T-cell (primary cell): ENCODE results near the gene MICALL1. TPM values are rescaled to one million over a fixed set of nuclear protein-coding genes. Genes with fewer than 3 reads are reported as not detected.

Experiments
- ATAC-seq, 4 experiments: fragments of 200-7000 bp in 3 of 4; fragments of 150-1000 bp in 1 of 4; cut with Tn5 transposase; replicated peaks in 1 of 4; 1 replicate in 3 of 4; 2 replicates in 1 of 4; pipeline ENCODE4 v1.10.0; 2021; ENCODE audit warnings: moderate library complexity in 3 of 4, mild to moderate bottlenecking in 2 of 4, moderate number of reproducible peaks in 1 of 4
- CTCF ChIA-PET, 2 donors: fragments of 300-600 bp; sonication (Branson Sonifier 250); formaldehyde crosslinking; loops; one replicate each; lab custom pipeline; 2022; ENCODE audit warnings: antibody characterized with exemption in 2 of 2; lab: Charles Lee
- POLR2A ChIA-PET, 2 donors: fragments of 300-600 bp; sonication (Branson Sonifier 250); formaldehyde crosslinking; loops; one replicate each; lab custom pipeline; 2022; ENCODE audit warnings: antibody characterized with exemption in 2 of 2; lab: Charles Lee
- DNase-seq, 35 experiments: peaks; one replicate each; pipeline versions ENCODE4 v3.0.0 to v3.0.0-alpha.2; 2013 to 2023
- H3K27ac ChIP-seq: one replicate; pipeline ENCODE4 v1.5.1; 2013; ENCODE audit warnings: low read length
- H3K27me3 ChIP-seq, 2 experiments: replicated peaks in 1 of 2; 1 replicate in 1 of 2; 2 replicates in 1 of 2; pipeline versions ENCODE4 v1.6.1 to v1.7.0; 2013; ENCODE audit warnings: low read length in 1 of 2, mixed read lengths in 1 of 2; ENCODE audit not compliant: control insufficient read depth in 2 of 2, insufficient read depth in 2 of 2; ENCODE audit errors: extremely low read depth in 1 of 2
- H3K36me3 ChIP-seq, 2 donors: 1 replicate in 1 of 2; 2 replicates in 1 of 2; pipeline versions ENCODE4 v1.6.1 to v1.7.0; 2013; ENCODE audit warnings: low read length in 1 of 2; ENCODE audit not compliant: control insufficient read depth in 2 of 2, insufficient read depth in 1 of 2; ENCODE audit errors: extremely low read depth in 1 of 2
- H3K4me1 ChIP-seq, 2 experiments: 1 replicate in 1 of 2; 2 replicates in 1 of 2; pipeline versions ENCODE4 v1.6.1 to v1.7.0; 2013; ENCODE audit warnings: low read length in 2 of 2, mixed read lengths in 1 of 2; ENCODE audit not compliant: insufficient read depth in 2 of 2, control insufficient read depth in 1 of 2; ENCODE audit errors: extremely low read depth in 1 of 2
- H3K4me3 ChIP-seq, 2 donors: 1 replicate in 1 of 2; 2 replicates in 1 of 2; pipeline versions ENCODE4 v1.5.1 to v1.7.0; 2013; ENCODE audit warnings: mild to moderate bottlenecking in 2 of 2, low read length in 1 of 2, moderate library complexity in 1 of 2; ENCODE audit not compliant: control insufficient read depth in 1 of 2; ENCODE audit errors: extremely low read depth in 1 of 2
- H3K9me3 ChIP-seq: 2 replicates; pipeline ENCODE4 v1.7.0; 2013
- H3K27ac Mint-ChIP-seq, 2 donors: one replicate each; pipeline ENCODE4 v1.8.0; 2020 to 2021; ENCODE audit warnings: mild to moderate bottlenecking in 2 of 2, mixed read lengths in 2 of 2
- H3K27me3 Mint-ChIP-seq, 2 donors: one replicate each; pipeline ENCODE4 v1.8.0; 2021 to 2022; ENCODE audit warnings: mixed read lengths in 2 of 2
- H3K36me3 Mint-ChIP-seq: one replicate; pipeline ENCODE4 v1.8.0; 2021; ENCODE audit warnings: mixed read lengths
- H3K4me1 Mint-ChIP-seq, 3 donors: one replicate each; pipeline ENCODE4 v1.8.0; 2020 to 2022; ENCODE audit warnings: mixed read lengths in 3 of 3, mild to moderate bottlenecking in 1 of 3
- H3K4me3 Mint-ChIP-seq, 3 donors: one replicate each; pipeline ENCODE4 v1.8.0; 2020 to 2022; ENCODE audit warnings: mild to moderate bottlenecking in 3 of 3, mixed read lengths in 3 of 3, moderate library complexity in 3 of 3
- H3K9me3 Mint-ChIP-seq, 3 donors: one replicate each; pipeline ENCODE4 v1.8.0; 2020 to 2022; ENCODE audit warnings: mixed read lengths in 3 of 3
- WGBS: methylation state at CpG from one replicate; pipeline ENCODE4 v1.1.5; 2013; ENCODE audit warnings: missing lambda C conversion rate; ENCODE audit not compliant: insufficient coverage; 5-methylcytosine and 5-hydroxymethylcytosine counted together
- total RNA-seq, 35 experiments: library from RNA in 6 of 35; stranded (reverse) in 6 of 35; fragments of 120-200 nt in 1 of 35; gene quantifications; one replicate each; pipeline versions ENCODE4 v1.2.1 to v1.2.4 and lab custom pipeline; 2013 to 2026

Gene MICALL1
- total RNA-seq, 5 donors from 2014 or later (not counting 1 experiment from before 2014, with no cell fraction given): 23.6 to 39.0 (median 34.3) TPM

DNA sequence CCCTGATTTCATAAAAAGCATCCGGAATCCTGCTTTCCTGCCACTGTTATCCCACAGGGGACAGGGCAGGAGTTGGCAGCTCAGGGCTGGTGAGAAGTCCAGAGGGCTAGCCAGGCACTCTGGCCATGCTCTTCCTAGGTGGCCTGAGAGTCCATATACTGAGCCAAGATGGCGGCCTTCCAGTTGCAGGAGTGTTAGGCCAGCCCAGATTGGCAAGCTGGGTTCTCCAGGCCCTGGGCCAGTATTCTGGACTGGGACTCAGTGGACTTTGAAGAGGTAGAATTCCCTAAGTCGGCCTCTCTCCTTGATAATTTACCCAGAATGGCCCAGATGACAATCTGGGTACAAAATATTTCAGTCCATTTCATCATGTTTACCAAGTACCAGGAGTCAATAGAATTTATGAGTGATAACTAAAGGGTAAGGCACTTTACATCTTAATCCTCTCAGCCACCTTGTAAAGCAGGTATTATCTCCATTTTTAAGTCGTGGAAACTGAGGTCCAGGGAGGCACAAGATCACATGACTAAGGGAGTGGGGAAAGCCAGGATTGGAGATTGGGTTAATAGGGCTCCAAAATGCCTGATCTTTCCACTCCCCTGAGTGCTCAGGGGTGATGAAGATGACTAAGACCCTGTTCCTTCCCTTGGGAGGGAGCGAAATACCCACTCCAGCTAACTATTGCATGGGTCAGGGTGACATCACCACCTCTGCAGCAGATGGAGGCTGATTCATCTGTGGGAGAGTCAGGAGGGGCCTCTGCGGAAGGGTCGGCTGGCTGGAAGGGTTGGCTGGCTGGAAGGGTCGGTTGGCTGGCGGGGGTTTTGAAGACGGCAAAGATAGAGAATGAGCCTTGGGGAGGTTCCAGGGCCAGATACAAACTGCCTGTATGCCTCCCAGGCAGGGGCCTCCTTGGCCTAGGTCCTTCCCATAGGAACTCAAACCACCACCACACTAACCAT lies 1.2 kb upstream of the MICALL1 start:
- H3K4me1 Mint-ChIP-seq: peaks cover 20 to 33% (median 25%) of the 10 kb centered on the region in 3 donors
- peak overlapping the region; percentile 69 to 76 for H3K27ac Mint-ChIP-seq
- Histone ChIP-seq H3K4me1 (peaks cover 0 to 19% of the 10 kb centered on the region in 2 experiments), H3K27ac (no peak overlapping the region), H3K36me3 (no peaks in the 10 kb centered on the region), H3K27me3 (peaks cover 0 to 7% of the 10 kb centered on the region in 2 experiments), H3K9me3 (no peaks in the 10 kb centered on the region), H3K4me3 (peak overlapping the region in 1 of 2 donors; percentile 37)
- H3K36me3 Mint-ChIP-seq: no peaks in the 10 kb centered on the region
- H3K27me3 Mint-ChIP-seq: no peaks in the 10 kb centered on the region
- CTCF ChIA-PET: interaction anchor here (0.6 to 1.7 kb wide), 4 partner anchors 8 to 1839 kb away, joined by 3 to 10 read pairs (median 5); no protein-coding TSS in a partner anchor
- 98% methylated on average over 4 of the region's 10 CpGs for WGBS
- no peaks in the 10 kb centered on the region for H3K9me3 Mint-ChIP-seq
- ATAC-seq (no peak), DNase-seq (no peak)
- H3K4me3 Mint-ChIP-seq: peak overlapping the region; percentile 74 to 82 (median 76)
- POLR2A ChIA-PET: interaction anchor here in 1 of 2 donors (0.6 kb wide), 1 partner anchor 55 kb away, joined by 6 read pairs; no protein-coding TSS in a partner anchor

DNA sequence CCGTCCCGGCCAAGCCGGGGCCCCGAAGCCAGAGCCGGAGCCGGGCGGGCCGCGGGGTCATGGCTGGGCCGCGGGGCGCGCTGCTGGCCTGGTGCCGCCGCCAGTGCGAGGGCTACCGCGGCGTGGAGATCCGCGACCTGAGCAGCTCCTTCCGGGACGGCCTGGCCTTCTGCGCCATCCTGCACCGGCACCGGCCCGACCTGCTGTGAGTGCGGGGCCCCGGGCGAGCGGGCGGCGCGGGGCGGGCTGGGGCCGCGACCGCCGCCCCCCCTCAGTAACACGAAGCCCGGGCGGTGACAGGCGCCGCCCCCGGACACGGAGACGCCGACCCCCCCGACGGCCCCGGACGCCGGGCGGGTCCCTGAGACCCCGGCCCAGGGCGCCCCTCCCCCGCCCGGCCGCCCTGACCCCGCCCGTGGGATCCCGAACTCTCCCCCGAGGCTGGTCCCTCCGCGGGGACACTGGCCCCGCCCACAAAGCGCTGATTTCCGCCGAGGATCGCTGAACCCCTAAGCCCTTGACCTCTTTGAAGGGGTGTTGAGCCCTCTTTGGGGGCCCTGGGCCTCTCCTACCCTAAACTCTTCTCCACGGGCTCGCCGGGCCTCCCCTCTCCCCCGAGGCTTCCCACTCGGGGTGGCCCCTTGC lies 389 bp downstream of the MICALL1 start:
- ChIA-PET POLR2A (interaction anchor here in 1 of 2 donors (0.6 kb wide), 1 partner anchor 42 kb away, joined by 4 read pairs; no protein-coding TSS in a partner anchor), CTCF (interaction anchor here in 1 of 2 donors (0.6 to 1.7 kb wide), 3 partner anchors 10 to 62 kb away, joined by 4 to 10 read pairs (median 4); partner anchors contain the start of gene ANKRD54)
- Histone ChIP-seq H3K27ac (peak overlapping the region; percentile 68), H3K4me3 (peak overlapping the region; percentile 49 to 55), H3K27me3 (peaks cover 0 to 7% of the 10 kb centered on the region in 2 experiments), H3K36me3 (no peaks in the 10 kb centered on the region), H3K9me3 (no peaks in the 10 kb centered on the region), H3K4me1 (peaks cover 0 to 20% of the 10 kb centered on the region in 2 experiments)
- ATAC-seq (peak; percentile 32 to 49 (median 43)), DNase-seq (peak in 16 of 35 experiments; percentile 9 to 53 (median 20))
- Mint-ChIP-seq H3K27ac (peak overlapping the region; percentile 85), H3K36me3 (no peaks in the 10 kb centered on the region), H3K4me3 (peak overlapping the region; percentile 78 to 85 (median 83)), H3K9me3 (no peaks in the 10 kb centered on the region), H3K4me1 (peaks cover 27 to 42% (median 35%) of the 10 kb centered on the region in 3 donors), H3K27me3 (no peaks in the 10 kb centered on the region)
- 2% methylated on average over 63 of the region's 75 CpGs for WGBS

DNA sequence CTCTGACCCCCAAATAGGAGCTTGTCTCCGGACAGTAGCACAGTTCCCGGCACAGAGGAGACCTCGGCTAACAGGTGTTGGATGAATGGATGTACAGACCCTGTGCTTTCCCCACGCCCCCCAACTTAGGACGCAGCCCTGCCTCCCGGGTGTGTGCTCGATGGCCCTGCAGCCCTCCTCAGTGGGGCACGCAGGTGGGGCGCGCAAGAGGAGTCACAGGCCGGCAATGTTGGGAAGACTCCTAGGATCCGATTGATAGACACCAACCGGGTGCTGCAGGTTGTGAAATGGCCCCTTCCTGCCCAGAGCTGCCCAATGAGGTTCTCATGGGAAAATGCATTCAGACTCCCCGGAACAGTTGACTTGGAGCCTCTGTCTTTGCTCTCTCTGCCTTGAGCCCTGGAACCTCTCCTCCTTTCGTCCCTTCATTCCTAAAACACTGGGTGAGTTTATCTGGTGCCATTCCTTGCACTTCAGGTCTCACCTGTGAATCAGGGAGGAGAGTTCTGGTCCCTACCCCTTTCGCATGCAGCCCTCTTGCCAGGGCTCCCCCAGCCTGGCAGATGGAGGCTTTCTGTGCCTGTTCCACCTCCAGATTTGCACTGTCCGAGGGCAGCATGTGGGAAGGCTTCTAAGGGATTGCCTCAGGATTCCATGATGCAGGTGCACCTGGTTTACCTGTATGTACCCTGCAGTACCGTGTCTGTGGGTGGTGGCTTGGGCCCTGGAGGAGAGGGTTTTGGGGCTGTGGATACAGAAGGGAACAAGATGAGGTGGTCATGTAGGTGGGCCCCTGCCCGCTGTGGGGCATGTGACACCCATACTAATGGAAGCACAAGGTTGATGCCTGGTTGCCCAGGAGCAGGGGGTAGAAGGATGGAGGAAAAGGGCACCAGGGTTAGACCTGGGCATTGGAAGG lies 1.2 kb downstream of the MICALL1 start:
- Mint-ChIP-seq H3K27ac (peak overlapping the region; percentile 85), H3K9me3 (no peaks in the 10 kb centered on the region), H3K4me3 (peak overlapping the region; percentile 78 to 85 (median 83)), H3K36me3 (no peaks in the 10 kb centered on the region), H3K27me3 (no peaks in the 10 kb centered on the region), H3K4me1 (peaks cover 35 to 47% (median 41%) of the 10 kb centered on the region in 3 donors)
- ChIA-PET CTCF (interaction anchor here in 1 of 2 donors (1.3 kb wide), 1 partner anchor 24 kb away, joined by 3 read pairs; no protein-coding TSS in a partner anchor), POLR2A (no interaction called here)
- Histone ChIP-seq H3K36me3 (peaks cover 2 to 3% of the 10 kb centered on the region in 2 donors), H3K27ac (peak overlapping the region; percentile 68), H3K4me1 (peaks cover 0 to 28% of the 10 kb centered on the region in 2 experiments), H3K4me3 (peak overlapping the region; percentile 49 to 55), H3K9me3 (no peaks in the 10 kb centered on the region), H3K27me3 (peaks cover 0 to 7% of the 10 kb centered on the region in 2 experiments)
- WGBS: 85% methylated on average over 17 of the region's 19 CpGs
- DNase-seq (no peak), ATAC-seq (no peak)

DNA sequence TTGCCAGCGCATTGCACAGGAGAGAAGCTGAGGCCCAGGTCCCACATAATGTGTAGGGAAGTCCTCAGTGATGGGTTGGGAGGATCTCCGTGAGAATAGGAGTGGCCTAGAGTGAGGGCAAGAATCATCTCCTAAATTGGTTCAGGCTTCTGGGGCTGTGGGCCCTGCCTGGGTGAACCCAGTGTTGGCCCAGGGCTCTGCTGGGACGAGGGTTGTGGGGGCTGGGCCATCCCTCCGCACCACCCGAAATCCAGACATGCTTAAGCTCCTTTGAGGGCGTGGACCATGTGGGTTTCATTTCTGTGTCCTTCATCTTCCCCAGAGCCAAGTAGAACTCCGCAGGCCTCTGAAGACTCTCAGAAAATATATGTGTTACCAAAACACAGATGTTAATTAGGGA lies 3.7 kb downstream of the MICALL1 start:
- Mint-ChIP-seq H3K4me3 (no peak overlapping the region), H3K9me3 (no peaks in the 10 kb centered on the region), H3K4me1 (peaks cover 37 to 46% (median 40%) of the 10 kb centered on the region in 3 donors), H3K27me3 (no peaks in the 10 kb centered on the region), H3K27ac (peak overlapping the region; percentile 39 to 49), H3K36me3 (no peaks in the 10 kb centered on the region)
- no peak for DNase-seq
- no peak for ATAC-seq
- WGBS: 89% methylated on average over 5 of the region's 7 CpGs
- Histone ChIP-seq H3K27ac (no peak overlapping the region), H3K27me3 (peaks cover 0 to 2% of the 10 kb centered on the region in 2 experiments), H3K4me3 (no peak overlapping the region), H3K36me3 (peaks cover 5 to 6% of the 10 kb centered on the region in 2 donors), H3K4me1 (peaks cover 0 to 28% of the 10 kb centered on the region in 2 experiments), H3K9me3 (no peaks in the 10 kb centered on the region)
- ChIA-PET CTCF (no interaction called here), POLR2A (no interaction called here)

DNA sequence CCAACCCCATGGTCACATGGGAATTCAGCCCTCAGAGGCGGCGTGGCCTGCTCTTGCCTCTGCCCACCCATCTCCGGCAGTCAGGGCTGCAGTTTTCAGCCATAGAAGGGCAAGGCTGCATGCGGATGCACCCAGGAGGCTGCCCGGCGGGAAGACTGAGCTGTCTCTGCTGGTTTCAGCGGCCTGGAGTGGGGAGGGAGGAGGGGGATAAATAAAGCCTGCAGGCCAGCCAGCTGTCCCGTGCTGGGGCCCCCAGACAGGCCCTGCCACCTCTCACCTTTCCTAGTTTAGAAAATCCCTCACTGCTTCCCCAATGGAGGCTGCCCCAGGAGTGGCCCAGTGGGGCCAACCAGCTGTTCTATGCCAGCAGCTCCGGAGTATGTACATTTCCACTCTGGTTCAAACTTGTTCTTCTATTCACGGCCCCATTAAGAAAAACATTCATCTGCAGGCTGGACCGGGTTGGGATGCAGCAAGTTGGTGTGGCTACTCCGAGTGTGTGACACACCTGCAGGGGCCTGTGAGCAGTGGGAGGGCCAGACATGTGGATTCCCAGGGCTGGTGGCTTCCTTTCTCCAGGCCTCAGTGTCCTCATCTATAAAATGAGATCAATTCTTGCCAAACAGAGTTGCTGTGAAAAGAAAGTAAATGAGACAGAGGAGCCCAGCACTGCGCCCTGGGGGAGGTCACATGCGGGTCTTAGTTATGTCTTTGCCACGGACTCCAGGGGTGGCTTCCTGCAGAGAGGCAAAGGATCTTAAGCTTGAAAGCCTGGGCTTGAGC lies 5.0 kb downstream of the MICALL1 start:
- Mint-ChIP-seq H3K9me3 (no peaks in the 10 kb centered on the region), H3K27ac (peak overlapping the region; percentile 39 to 44), H3K27me3 (no peaks in the 10 kb centered on the region), H3K4me3 (no peak overlapping the region), H3K4me1 (peaks cover 29 to 37% (median 37%) of the 10 kb centered on the region in 3 donors), H3K36me3 (no peaks in the 10 kb centered on the region)
- WGBS: 92% methylated on average over 9 of the region's 15 CpGs
- no peaks in the 10 kb centered on the region for H3K27me3 ChIP-seq
- H3K4me3 ChIP-seq: no peak overlapping the region
- CTCF ChIA-PET: no interaction called here
- H3K4me1 ChIP-seq: peaks cover 0 to 21% of the 10 kb centered on the region in 2 experiments
- POLR2A ChIA-PET: no interaction called here
- peaks cover 9 to 11% of the 10 kb centered on the region in 2 donors for H3K36me3 ChIP-seq
- H3K9me3 ChIP-seq: no peaks in the 10 kb centered on the region
- ATAC-seq: no peak
- DNase-seq: no peak
- no peak overlapping the region for H3K27ac ChIP-seq
